ENCODE data around the gene MYLK4.

GRCh38 chr6:2775003-2775402 is 24.3 kb upstream of the MYLK4 start:
- TF ChIP-seq CTCF (IDR thresholded peaks at IDR 0.05; ENCODE audit: low read depth, low read length, missing input control) (no peak), REST (IDR thresholded peaks at IDR 0.05) (no peak), ATF3 (IDR thresholded peaks at IDR 0.05) (no peak), MAX (IDR thresholded peaks at IDR 0.05) (no peak), TAF1 (conservative IDR thresholded peaks at IDR 0.05) (no peak), EGR1 (IDR thresholded peaks at IDR 0.05; ENCODE audit: low read depth in 2 of 2) (no peak), HNF4G (IDR thresholded peaks at IDR 0.05) (no peak), ZBTB33 (IDR thresholded peaks at IDR 0.05) (no peak)
